Measurements from ENCODE around the gene TENM4. TPM values are rescaled to one million over a fixed set of nuclear protein-coding genes. Genes with fewer than 3 reads are reported as not detected.

TENM4 gene
- total and polyA plus RNA-seq, 2 of the 8 experiments (the other 6 are each of a cell fraction or from before 2014, with no cell fraction given), result 3.5 to 7.2 TPM

GRCh38 chr11:79396001-79396400, 44.8 kb downstream of the TENM4 start (continued):
- TF ChIP-seq, protein P1, sequence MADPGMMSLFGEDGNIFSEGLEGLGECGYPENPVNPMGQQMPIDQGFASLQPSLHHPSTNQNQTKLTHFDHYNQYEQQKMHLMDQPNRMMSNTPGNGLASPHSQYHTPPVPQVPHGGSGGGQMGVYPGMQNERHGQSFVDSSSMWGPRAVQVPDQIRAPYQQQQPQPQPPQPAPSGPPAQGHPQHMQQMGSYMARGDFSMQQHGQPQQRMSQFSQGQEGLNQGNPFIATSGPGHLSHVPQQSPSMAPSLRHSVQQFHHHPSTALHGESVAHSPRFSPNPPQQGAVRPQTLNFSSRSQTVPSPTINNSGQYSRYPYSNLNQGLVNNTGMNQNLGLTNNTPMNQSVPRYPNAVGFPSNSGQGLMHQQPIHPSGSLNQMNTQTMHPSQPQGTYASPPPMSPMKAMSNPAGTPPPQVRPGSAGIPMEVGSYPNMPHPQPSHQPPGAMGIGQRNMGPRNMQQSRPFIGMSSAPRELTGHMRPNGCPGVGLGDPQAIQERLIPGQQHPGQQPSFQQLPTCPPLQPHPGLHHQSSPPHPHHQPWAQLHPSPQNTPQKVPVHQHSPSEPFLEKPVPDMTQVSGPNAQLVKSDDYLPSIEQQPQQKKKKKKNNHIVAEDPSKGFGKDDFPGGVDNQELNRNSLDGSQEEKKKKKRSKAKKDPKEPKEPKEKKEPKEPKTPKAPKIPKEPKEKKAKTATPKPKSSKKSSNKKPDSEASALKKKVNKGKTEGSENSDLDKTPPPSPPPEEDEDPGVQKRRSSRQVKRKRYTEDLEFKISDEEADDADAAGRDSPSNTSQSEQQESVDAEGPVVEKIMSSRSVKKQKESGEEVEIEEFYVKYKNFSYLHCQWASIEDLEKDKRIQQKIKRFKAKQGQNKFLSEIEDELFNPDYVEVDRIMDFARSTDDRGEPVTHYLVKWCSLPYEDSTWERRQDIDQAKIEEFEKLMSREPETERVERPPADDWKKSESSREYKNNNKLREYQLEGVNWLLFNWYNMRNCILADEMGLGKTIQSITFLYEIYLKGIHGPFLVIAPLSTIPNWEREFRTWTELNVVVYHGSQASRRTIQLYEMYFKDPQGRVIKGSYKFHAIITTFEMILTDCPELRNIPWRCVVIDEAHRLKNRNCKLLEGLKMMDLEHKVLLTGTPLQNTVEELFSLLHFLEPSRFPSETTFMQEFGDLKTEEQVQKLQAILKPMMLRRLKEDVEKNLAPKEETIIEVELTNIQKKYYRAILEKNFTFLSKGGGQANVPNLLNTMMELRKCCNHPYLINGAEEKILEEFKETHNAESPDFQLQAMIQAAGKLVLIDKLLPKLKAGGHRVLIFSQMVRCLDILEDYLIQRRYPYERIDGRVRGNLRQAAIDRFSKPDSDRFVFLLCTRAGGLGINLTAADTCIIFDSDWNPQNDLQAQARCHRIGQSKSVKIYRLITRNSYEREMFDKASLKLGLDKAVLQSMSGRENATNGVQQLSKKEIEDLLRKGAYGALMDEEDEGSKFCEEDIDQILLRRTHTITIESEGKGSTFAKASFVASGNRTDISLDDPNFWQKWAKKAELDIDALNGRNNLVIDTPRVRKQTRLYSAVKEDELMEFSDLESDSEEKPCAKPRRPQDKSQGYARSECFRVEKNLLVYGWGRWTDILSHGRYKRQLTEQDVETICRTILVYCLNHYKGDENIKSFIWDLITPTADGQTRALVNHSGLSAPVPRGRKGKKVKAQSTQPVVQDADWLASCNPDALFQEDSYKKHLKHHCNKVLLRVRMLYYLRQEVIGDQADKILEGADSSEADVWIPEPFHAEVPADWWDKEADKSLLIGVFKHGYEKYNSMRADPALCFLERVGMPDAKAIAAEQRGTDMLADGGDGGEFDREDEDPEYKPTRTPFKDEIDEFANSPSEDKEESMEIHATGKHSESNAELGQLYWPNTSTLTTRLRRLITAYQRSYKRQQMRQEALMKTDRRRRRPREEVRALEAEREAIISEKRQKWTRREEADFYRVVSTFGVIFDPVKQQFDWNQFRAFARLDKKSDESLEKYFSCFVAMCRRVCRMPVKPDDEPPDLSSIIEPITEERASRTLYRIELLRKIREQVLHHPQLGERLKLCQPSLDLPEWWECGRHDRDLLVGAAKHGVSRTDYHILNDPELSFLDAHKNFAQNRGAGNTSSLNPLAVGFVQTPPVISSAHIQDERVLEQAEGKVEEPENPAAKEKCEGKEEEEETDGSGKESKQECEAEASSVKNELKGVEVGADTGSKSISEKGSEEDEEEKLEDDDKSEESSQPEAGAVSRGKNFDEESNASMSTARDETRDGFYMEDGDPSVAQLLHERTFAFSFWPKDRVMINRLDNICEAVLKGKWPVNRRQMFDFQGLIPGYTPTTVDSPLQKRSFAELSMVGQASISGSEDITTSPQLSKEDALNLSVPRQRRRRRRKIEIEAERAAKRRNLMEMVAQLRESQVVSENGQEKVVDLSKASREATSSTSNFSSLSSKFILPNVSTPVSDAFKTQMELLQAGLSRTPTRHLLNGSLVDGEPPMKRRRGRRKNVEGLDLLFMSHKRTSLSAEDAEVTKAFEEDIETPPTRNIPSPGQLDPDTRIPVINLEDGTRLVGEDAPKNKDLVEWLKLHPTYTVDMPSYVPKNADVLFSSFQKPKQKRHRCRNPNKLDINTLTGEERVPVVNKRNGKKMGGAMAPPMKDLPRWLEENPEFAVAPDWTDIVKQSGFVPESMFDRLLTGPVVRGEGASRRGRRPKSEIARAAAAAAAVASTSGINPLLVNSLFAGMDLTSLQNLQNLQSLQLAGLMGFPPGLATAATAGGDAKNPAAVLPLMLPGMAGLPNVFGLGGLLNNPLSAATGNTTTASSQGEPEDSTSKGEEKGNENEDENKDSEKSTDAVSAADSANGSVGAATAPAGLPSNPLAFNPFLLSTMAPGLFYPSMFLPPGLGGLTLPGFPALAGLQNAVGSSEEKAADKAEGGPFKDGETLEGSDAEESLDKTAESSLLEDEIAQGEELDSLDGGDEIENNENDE (IDR thresholded peaks at IDR 0.05; ENCODE audit: insufficient replicate concordance, low read length), result no peak
- TF ChIP-seq EP300 (IDR thresholded peaks at IDR 0.05; ENCODE audit: borderline replicate concordance in 1 of 2, low read depth in 2 of 2, low read length in 2 of 2) (no peak), EGR1 (IDR thresholded peaks at IDR 0.05; ENCODE audit: borderline replicate concordance, low read depth, low read length) (no peak), SP1 (IDR thresholded peaks at IDR 0.05; ENCODE audit: low read depth, low read length) (no peak), TAF1 (IDR thresholded peaks at IDR 0.05; ENCODE audit: low read depth, low read length) (no peak), BCL11A (IDR thresholded peaks at IDR 0.05; ENCODE audit: low read depth in 2 of 2, low read length in 2 of 2) (no peak), PHF8 (conservative IDR thresholded peaks at IDR 0.05; ENCODE audit: low read depth, low read length) (no peak), SIX5 (IDR thresholded peaks at IDR 0.05; ENCODE audit: low read depth, low read length) (no peak), ZNF274 (IDR thresholded peaks at IDR 0.05; ENCODE audit: borderline replicate concordance, extremely low read depth, low read length) (no peak), SP4 (IDR thresholded peaks at IDR 0.05; ENCODE audit: low read length) (no peak)
